ENCODE results near the gene FZD2. TPM values are rescaled to one million over a fixed set of nuclear protein-coding genes. Genes with fewer than 3 reads are reported as not detected.
A peak's percentile ranks its signal among the peaks of the same experiment; 100 is the strongest.
"Not testable (repeated sequence)": the region's sequence is repeated elsewhere in the genome, so short reads cannot be mapped to it uniquely, and the experiment has no call there.

The FZD2 gene
- total RNA-seq (2021) (50.5 and 61.8 TPM in 2 replicates), Bru-seq, nascent RNA (percentile 58 among the genes with signal in this experiment), BruChase-seq, experiment 1, labeled RNA remaining after a 2-hour chase (percentile 77 among the genes with signal in this experiment), BruChase-seq, experiment 2, labeled RNA remaining after a 6-hour chase (percentile 93 among the genes with signal in this experiment)
- long read RNA-seq, transcript FZD2-201 (1 exons, 2,112 nt): major isoform, 150 of 150 reads
- long read RNA-seq, partial matches to known transcripts: 0 of 150 reads
- long read RNA-seq, other reads (novel, unspliced or antisense): 0 of 150 reads

DNA sequence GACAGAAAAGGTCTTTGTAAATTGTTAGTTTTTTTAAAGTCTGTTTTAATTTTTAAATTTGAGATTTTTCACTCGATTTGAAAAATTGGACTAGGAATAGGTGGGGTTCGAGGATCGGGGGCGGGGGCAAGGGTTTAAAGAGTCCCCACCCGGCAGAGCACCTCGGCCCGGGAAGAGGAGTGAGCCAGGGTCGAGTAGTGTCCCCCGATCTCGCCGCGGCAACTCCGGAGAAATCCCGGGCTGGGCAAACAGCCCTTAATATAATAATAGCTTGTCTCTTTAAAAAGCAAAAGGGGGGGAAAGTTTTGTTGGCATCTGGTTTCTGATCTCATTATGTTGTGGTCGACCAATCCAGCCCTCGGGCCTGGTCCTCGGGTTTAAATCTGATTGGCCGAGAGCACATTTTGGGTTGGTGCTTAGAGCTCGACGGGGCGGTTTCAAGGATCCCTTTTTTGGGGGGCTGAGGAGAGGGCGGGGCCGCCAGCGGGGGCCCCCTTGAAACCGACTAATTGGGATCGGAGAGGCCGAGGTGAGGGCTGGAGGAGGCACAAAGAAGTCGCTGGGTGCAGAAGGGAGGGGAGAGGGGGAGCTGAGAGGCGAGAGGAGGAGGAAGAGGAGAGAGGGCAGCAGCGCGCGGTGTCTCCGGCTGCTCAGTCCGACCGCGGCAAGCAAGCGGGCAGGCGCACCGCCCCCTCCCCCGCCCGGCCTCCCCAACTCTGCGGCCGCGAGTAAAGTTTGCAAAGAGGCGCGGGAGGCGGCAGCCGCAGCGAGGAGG, at the start of gene FZD2:
Gene FZD2 (plus strand): TSS at position 653 of the 775 bp plus-strand sequence. CDS start 205 bp downstream, outside the sequence.
- Histone ChIP-seq H3K4me2 (peak within 1 kb of the TSS; percentile 84), H3K9me2 (ENCODE audit: insufficient read depth) (no peaks in the 10 kb centered on the region), H3K27ac (peak within 1 kb of the TSS; percentile 69), H3K4me3 (peak within 1 kb of the TSS; percentile 70), H3K79me2 (ENCODE audit: low read depth) (peaks cover 28% of the 10 kb centered on the region), H3K27me3 (ENCODE audit: insufficient read depth, low read depth) (no peaks in the 10 kb centered on the region), H3K9me3 (ENCODE audit: insufficient read depth, low read depth) (no peaks in the 10 kb centered on the region), H3F3A (ENCODE audit: insufficient read depth, low read depth) (no peaks in the 10 kb centered on the region; the same call in 1 of the 2 replicates), H3K4me1 (replicated peaks; ENCODE audit: insufficient read depth) (peaks cover 40% of the 10 kb centered on the region), H2AFZ (peak within 1 kb of the TSS; percentile 90), H3K36me3 (ENCODE audit: low read depth) (no peaks in the 10 kb centered on the region), H4K20me1 (ENCODE audit: insufficient read depth) (no peaks in the 10 kb centered on the region)
- no peak for TF ChIP-seq EZH2 (IDR thresholded peaks at IDR 0.05; ENCODE audit: low read depth)
- TF ChIP-seq, protein P1, sequence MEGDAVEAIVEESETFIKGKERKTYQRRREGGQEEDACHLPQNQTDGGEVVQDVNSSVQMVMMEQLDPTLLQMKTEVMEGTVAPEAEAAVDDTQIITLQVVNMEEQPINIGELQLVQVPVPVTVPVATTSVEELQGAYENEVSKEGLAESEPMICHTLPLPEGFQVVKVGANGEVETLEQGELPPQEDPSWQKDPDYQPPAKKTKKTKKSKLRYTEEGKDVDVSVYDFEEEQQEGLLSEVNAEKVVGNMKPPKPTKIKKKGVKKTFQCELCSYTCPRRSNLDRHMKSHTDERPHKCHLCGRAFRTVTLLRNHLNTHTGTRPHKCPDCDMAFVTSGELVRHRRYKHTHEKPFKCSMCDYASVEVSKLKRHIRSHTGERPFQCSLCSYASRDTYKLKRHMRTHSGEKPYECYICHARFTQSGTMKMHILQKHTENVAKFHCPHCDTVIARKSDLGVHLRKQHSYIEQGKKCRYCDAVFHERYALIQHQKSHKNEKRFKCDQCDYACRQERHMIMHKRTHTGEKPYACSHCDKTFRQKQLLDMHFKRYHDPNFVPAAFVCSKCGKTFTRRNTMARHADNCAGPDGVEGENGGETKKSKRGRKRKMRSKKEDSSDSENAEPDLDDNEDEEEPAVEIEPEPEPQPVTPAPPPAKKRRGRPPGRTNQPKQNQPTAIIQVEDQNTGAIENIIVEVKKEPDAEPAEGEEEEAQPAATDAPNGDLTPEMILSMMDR (conservative IDR thresholded peaks at IDR 0.05): no peak
- BruUV-seq (replicated peaks): no TSS peak
- ChIA-PET POLR2A (ENCODE audit: unreplicated experiment) (interaction anchor here (0.6 to 1.1 kb wide), 9 partner anchors 12 to 470 kb away, joined by 3 to 9 read pairs (median 4); no protein-coding TSS in a partner anchor), CTCF (interaction anchor here (0.8 to 1.2 kb wide), 2 partner anchors 23 to 78 kb away, joined by 3 to 5 read pairs; no protein-coding TSS in a partner anchor)
- peak; percentile 90 to 94 for DNase-seq
- intact Hi-C loops (cut with micrococcal nuclease; ENCODE audit: unreplicated experiment): loop anchor here (1.0 to 2.0 kb wide), 2 partner anchors 21 to 24 kb away; no protein-coding TSS in a partner anchor

DNA sequence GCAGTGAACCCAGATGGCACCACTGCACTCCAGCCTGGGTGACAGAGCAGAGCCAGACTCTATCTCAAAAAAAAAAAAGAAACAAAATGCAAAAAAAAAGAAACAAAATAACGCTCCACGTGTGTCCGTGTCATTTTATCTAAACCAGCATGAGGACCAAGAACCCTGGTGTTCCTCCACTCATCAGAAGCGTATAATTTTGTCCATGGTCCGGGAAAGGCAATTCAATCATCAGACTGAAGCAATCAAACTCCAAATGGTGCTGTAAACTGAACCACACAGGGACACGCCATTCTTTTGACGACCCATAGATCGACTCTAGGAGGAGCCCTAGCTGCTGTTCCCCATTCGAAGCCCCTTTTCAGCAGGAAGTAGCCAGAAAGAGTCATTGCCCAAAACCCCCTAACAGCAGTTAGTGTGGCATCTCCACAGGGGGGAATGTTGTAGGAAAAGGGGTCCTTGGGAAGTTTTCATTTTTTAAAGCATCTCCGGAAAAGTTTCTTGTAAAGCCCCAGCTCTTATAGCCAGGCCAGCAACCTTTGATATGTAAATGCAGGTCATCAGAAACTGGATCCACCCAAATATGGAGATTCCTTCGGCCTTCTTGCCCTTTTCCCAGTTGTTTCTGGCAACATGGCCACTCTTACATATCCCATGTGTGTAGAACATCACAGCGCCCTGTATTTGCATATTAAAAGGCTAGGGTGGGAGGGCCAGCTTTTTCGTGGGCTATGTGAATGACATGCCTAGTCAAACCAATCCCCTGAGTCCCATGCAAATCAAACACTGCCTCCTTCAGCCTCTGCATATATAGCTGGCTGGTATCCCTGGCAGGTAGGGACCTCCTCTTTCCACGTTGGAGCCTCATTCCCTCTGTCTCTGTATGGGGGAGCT, 45.8 kb upstream of the FZD2 start:
- H3K9me2 ChIP-seq (ENCODE audit: insufficient read depth); BruUV-seq (replicated peaks); H3K4me1 ChIP-seq (replicated peaks; ENCODE audit: insufficient read depth); H2AFZ ChIP-seq; H3K27ac ChIP-seq; H3K4me3 ChIP-seq; intact Hi-C loops (cut with micrococcal nuclease; ENCODE audit: unreplicated experiment); H3K79me2 ChIP-seq (ENCODE audit: low read depth); H3K9me3 ChIP-seq (ENCODE audit: insufficient read depth, low read depth); H3K36me3 ChIP-seq (ENCODE audit: low read depth); H3K27me3 ChIP-seq (ENCODE audit: insufficient read depth, low read depth); POLR2A ChIA-PET (ENCODE audit: unreplicated experiment); H4K20me1 ChIP-seq (ENCODE audit: insufficient read depth): not testable (repeated sequence)
- Histone ChIP-seq H3F3A (ENCODE audit: insufficient read depth, low read depth) (peaks cover 11% of the 10 kb centered on the region; the same call in 1 of the 2 replicates), H3K4me2 (peak overlapping the region; percentile 24; the same call in 1 of the 2 replicates)
- CTCF ChIA-PET: interaction anchor here (0.6 kb wide), 2 partner anchors 65 to 81 kb away, joined by 3 to 8 read pairs; no protein-coding TSS in a partner anchor
- DNase-seq: peak in 1 of 2 experiments; percentile 38

DNA sequence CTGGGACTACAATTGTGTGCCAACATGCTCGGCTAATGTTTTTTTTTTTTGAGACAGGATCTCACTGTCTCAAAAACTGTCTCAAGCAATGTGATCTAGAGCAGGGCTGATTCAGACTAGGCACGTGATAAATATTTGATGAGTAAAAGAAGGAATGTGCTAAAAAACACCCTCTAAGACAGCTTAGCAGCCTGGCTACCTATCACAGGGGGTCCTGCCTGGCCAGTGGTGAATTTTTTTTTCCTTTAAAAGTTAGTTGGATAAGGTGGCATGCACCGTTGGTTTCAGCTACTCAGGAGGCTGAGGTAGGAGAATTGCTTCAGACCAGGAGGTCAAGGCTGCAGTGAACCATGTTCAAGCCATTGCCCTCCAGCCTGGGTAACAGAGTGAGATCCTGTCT, 39.3 kb upstream of the FZD2 start:
- no peaks in the 10 kb centered on the region for H3K9me2 ChIP-seq (ENCODE audit: insufficient read depth)
- no TSS peak for BruUV-seq (replicated peaks)
- CTCF ChIA-PET: interaction anchor here (0.7 kb wide), 1 partner anchor 10 kb away, joined by 3 read pairs; no protein-coding TSS in a partner anchor
- no peak overlapping the region for H2AFZ ChIP-seq
- H3F3A ChIP-seq (ENCODE audit: insufficient read depth, low read depth): peaks cover 4% of the 10 kb centered on the region; the same call in 1 of the 2 replicates
- H3K9me3 ChIP-seq (ENCODE audit: insufficient read depth, low read depth): no peaks in the 10 kb centered on the region
- no peak overlapping the region for H3K27ac ChIP-seq
- no peak for DNase-seq
- no peaks in the 10 kb centered on the region for H3K4me1 ChIP-seq (replicated peaks; ENCODE audit: insufficient read depth)
- H3K36me3 ChIP-seq (ENCODE audit: low read depth): no peaks in the 10 kb centered on the region
- no peaks in the 10 kb centered on the region for H3K79me2 ChIP-seq (ENCODE audit: low read depth)
- POLR2A ChIA-PET (ENCODE audit: unreplicated experiment): no interaction called here
- H3K4me3 ChIP-seq: no peak overlapping the region
- no peaks in the 10 kb centered on the region for H3K27me3 ChIP-seq (ENCODE audit: insufficient read depth, low read depth)
- no peaks in the 10 kb centered on the region for H4K20me1 ChIP-seq (ENCODE audit: insufficient read depth)
- TF ChIP-seq EZH2 (IDR thresholded peaks at IDR 0.05; ENCODE audit: low read depth): no peak
- TF ChIP-seq, protein P1 (conservative IDR thresholded peaks at IDR 0.05): no peak
- H3K4me2 ChIP-seq: no peak overlapping the region
- intact Hi-C loops (cut with micrococcal nuclease; ENCODE audit: unreplicated experiment): no loop called here
